H1 (cell line): Measurements from ENCODE around the gene PIGM. TPM values are rescaled to one million over a fixed set of nuclear protein-coding genes. Genes with fewer than 3 reads are reported as not detected.

Source experiments
- CTCF ChIA-PET: fragments of 300-600 bp; sonication (Branson Sonifier 250); formaldehyde crosslinking; loops from one replicate; lab custom pipeline; 2021; ENCODE audit not compliant: partially characterized antibody; lab: Charles Lee
- POLR2A ChIA-PET: fragments of 300-600 bp; sonication (Branson Sonifier 250); formaldehyde crosslinking; loops from one replicate; lab custom pipeline; 2021; ENCODE audit warnings: inconsistent platforms; ENCODE audit not compliant: partially characterized antibody; lab: Charles Lee
- DNase-seq, 2 experiments: peaks; one replicate each; pipeline versions ENCODE4 v3.0.0 to v3.0.0-alpha.2; 2010 to 2022; ENCODE audit warnings: low spot score in 2 of 2, low read depth in 1 of 2, mixed read lengths in 1 of 2
- FAIRE-seq: peaks from 2 replicates; lab custom pipeline; 2011; peaks lifted over from hg19 to GRCh38; lab: Jason Lieb, UNC
- H2AFZ ChIP-seq: 2 replicates; pipeline ENCODE4 v1.8.1; 2012; ENCODE audit warnings: low read length, inconsistent platforms
- H2AK5ac ChIP-seq: 2 replicates; pipeline ENCODE4 v1.6.1; 2013; ENCODE audit warnings: low read depth, low read length
- H2BK120ac ChIP-seq: replicated peaks from 2 replicates; pipeline ENCODE3; 2013; ENCODE audit warnings: low read depth, low read length, inconsistent platforms
- H2BK12ac ChIP-seq: 2 replicates; pipeline ENCODE4 v1.6.1; 2013; ENCODE audit warnings: low read depth, low read length
- H2BK15ac ChIP-seq: 2 replicates; pipeline ENCODE4 v1.6.1; 2013; ENCODE audit warnings: low read length
- H2BK20ac ChIP-seq: 2 replicates; pipeline ENCODE4 v1.6.1; 2013; ENCODE audit warnings: low read length
- H2BK5ac ChIP-seq: 2 replicates; pipeline ENCODE4 v1.6.1; 2013; ENCODE audit warnings: low read depth, low read length
- H3K14ac ChIP-seq: 2 replicates; pipeline ENCODE4 v1.6.1; 2013; ENCODE audit warnings: inconsistent platforms; ENCODE audit not compliant: insufficient read length
- H3K18ac ChIP-seq: 2 replicates; pipeline ENCODE4 v1.6.1; 2013; ENCODE audit warnings: low read length; ENCODE audit errors: extremely low read depth
- H3K23ac ChIP-seq: 2 replicates; pipeline ENCODE4 v1.6.1; 2013; ENCODE audit warnings: inconsistent platforms; ENCODE audit not compliant: insufficient read length
- H3K23me2 ChIP-seq: 2 replicates; pipeline ENCODE4 v1.6.1; 2013; ENCODE audit warnings: low read depth, low read length
- H3K27ac ChIP-seq: 2 replicates; pipeline ENCODE4 v1.6.1; 2011; ENCODE audit warnings: low read depth, low read length, inconsistent platforms
- H3K27me3 ChIP-seq, 4 experiments: replicated peaks in 1 of 4; 1 replicate in 1 of 4; 2 replicates in 3 of 4; pipeline versions ENCODE4 v1.6.1 to v1.8.1; 2011 to 2013; ENCODE audit warnings: low read length in 3 of 4, mild to moderate bottlenecking in 3 of 4, inconsistent platforms in 2 of 4, mixed read lengths in 2 of 4, moderate library complexity in 1 of 4; ENCODE audit not compliant: control insufficient read depth in 3 of 4, insufficient read depth in 3 of 4; ENCODE audit errors: extremely low read depth in 1 of 4
- H3K36me3 ChIP-seq, 4 experiments: 2 replicates each; pipeline versions ENCODE4 v1.6.1 to v1.8.1; 2011 to 2013; ENCODE audit warnings: mild to moderate bottlenecking in 4 of 4, low read length in 3 of 4, moderate library complexity in 2 of 4, control low read depth in 1 of 4, inconsistent platforms in 1 of 4; ENCODE audit not compliant: insufficient read depth in 4 of 4, control insufficient read depth in 2 of 4
- H3K4ac ChIP-seq: replicated peaks from 2 replicates; pipeline ENCODE3; 2013; ENCODE audit warnings: low read length, low read depth, mixed read lengths, inconsistent platforms; ENCODE audit not compliant: insufficient read length
- H3K4me1 ChIP-seq, 4 experiments: replicated peaks in 1 of 4; 1 replicate in 1 of 4; 2 replicates in 3 of 4; pipeline versions ENCODE4 v1.6.1 to v1.8.1; 2011 to 2013; ENCODE audit warnings: low read length in 3 of 4, inconsistent platforms in 2 of 4, mixed read lengths in 1 of 4; ENCODE audit not compliant: insufficient read depth in 4 of 4, control insufficient read depth in 3 of 4
- H3K4me2 ChIP-seq, 2 experiments: 2 replicates each; pipeline versions ENCODE4 v1.6.1 to v1.8.1; 2011 to 2013; ENCODE audit warnings: low read depth in 2 of 2, low read length in 2 of 2, control low read depth in 1 of 2, inconsistent platforms in 1 of 2, mild to moderate bottlenecking in 1 of 2; ENCODE audit not compliant: insufficient read depth in 1 of 2
- H3K4me3 ChIP-seq, 4 experiments: fragments of 200-600, 300-600 bp in 1 of 4; sonication (generic), shearing (Covaris generic), sonication (Bioruptor Twin) in 1 of 4; 2 replicates each; pipeline versions ENCODE4 v1.5.1 to v1.8.1; 2011 to 2016; ENCODE audit warnings: low read length in 4 of 4, low read depth in 3 of 4, control low read depth in 2 of 4, inconsistent platforms in 2 of 4, mild to moderate bottlenecking in 2 of 4, mixed read lengths in 1 of 4, moderate library complexity in 1 of 4; ENCODE audit not compliant: insufficient read depth in 2 of 4; ENCODE audit errors: extremely low read depth in 1 of 4
- H3K56ac ChIP-seq: replicated peaks from 2 replicates; pipeline ENCODE3; 2013; ENCODE audit warnings: low read depth, mild to moderate bottlenecking, mixed read lengths, low read length, inconsistent platforms; ENCODE audit not compliant: insufficient read length
- H3K79me1 ChIP-seq: 2 replicates; pipeline ENCODE4 v1.6.1; 2013; ENCODE audit warnings: low read depth, low read length, control low read depth
- H3K79me2 ChIP-seq, 2 experiments: 2 replicates each; pipeline versions ENCODE4 v1.6.1 to v1.8.1; 2012 to 2013; ENCODE audit warnings: low read length in 2 of 2, mild to moderate bottlenecking in 2 of 2, inconsistent platforms in 1 of 2; ENCODE audit not compliant: insufficient read depth in 2 of 2, control insufficient read depth in 1 of 2
- H3K9ac ChIP-seq, 4 experiments: replicated peaks in 1 of 4; 1 replicate in 1 of 4; 2 replicates in 3 of 4; pipeline versions ENCODE4 v1.6.1 to v1.8.1; 2011 to 2013; ENCODE audit warnings: low read depth in 3 of 4, low read length in 3 of 4, control low read depth in 2 of 4, mild to moderate bottlenecking in 2 of 4, moderate library complexity in 2 of 4, inconsistent platforms in 1 of 4; ENCODE audit errors: extremely low read depth in 1 of 4
- H3K9me3 ChIP-seq, 2 experiments: 2 replicates each; pipeline versions ENCODE4 v1.6.1 to v1.8.1; 2012 to 2013; ENCODE audit warnings: mild to moderate bottlenecking in 2 of 2, moderate library complexity in 2 of 2, control low read depth in 1 of 2, inconsistent platforms in 1 of 2, low read depth in 1 of 2, low read length in 1 of 2, mixed read lengths in 1 of 2; ENCODE audit not compliant: insufficient read depth in 2 of 2
- H4K20me1 ChIP-seq, 2 experiments: replicated peaks in 1 of 2; 2 replicates each; pipeline versions ENCODE3 to v1.8.1; 2011 to 2013; ENCODE audit warnings: inconsistent platforms in 2 of 2, low read length in 2 of 2, mild to moderate bottlenecking in 1 of 2; ENCODE audit not compliant: insufficient read depth in 2 of 2, control insufficient read depth in 1 of 2
- H4K5ac ChIP-seq: 2 replicates; pipeline ENCODE4 v1.6.1; 2013; ENCODE audit warnings: low read length, low read depth, mixed read lengths, inconsistent platforms; ENCODE audit not compliant: insufficient read length
- H4K8ac ChIP-seq: 2 replicates; pipeline ENCODE4 v1.8.0; 2013; ENCODE audit warnings: mild to moderate bottlenecking, moderate library complexity, low read length, inconsistent platforms; ENCODE audit not compliant: insufficient read depth; ENCODE audit errors: extremely low read depth
- H4K91ac ChIP-seq: replicated peaks from 2 replicates; pipeline ENCODE3; 2013; ENCODE audit warnings: low read length, mixed read lengths, inconsistent platforms; ENCODE audit not compliant: insufficient read length
- BACH1 ChIP-seq: IDR thresholded peaks from 2 replicates; pipeline ENCODE4 v1.6.1; 2012; ENCODE audit warnings: low read length, improper control_type of control experiment
- MAFK ChIP-seq: IDR thresholded peaks from 2 replicates; pipeline ENCODE4 v1.6.1; 2012; ENCODE audit warnings: low read depth, mild to moderate bottlenecking, improper control_type of control experiment, low read length
- RNF2 ChIP-seq: fragments of 200-900, 300-1000 bp; sonication (generic); IDR thresholded peaks from 2 replicates; pipeline ENCODE4 v1.7.1; 2016; ENCODE audit warnings: borderline replicate concordance, low read depth, mild to moderate bottlenecking, antibody characterized with exemption, low read length; ENCODE audit not compliant: poor library complexity, severe bottlenecking; ENCODE audit errors: missing control alignments
- SAP30 ChIP-seq: fragments of 300-600 bp; sonication (generic); IDR thresholded peaks from 2 replicates; pipeline ENCODE4 v1.7.1; 2012; ENCODE audit warnings: low read length, moderate library complexity, mild to moderate bottlenecking, inconsistent platforms; ENCODE audit not compliant: insufficient read depth, insufficient replicate concordance
- TBP ChIP-seq: IDR thresholded peaks from 2 replicates; pipeline ENCODE4 v1.6.1; 2011; ENCODE audit warnings: low read depth, low read length, improper control_type of control experiment
- TEAD4 ChIP-seq: IDR thresholded peaks from 2 replicates; pipeline ENCODE4 v1.6.1; 2012; ENCODE audit warnings: low read depth, low read length, inconsistent platforms, mixed read lengths
- WGBS, 2 experiments: shearing (Covaris generic) in 1 of 2; methylation state at CpG; one replicate each; pipeline versions ENCODE4 v1.1.6 to v1.1.7; 2013 to 2015; ENCODE audit warnings: low lambda C conversion rate in 2 of 2, mixed read lengths in 2 of 2, inconsistent platforms in 1 of 2, low coverage in 1 of 2, missing lambda C conversion rate in 1 of 2; ENCODE audit not compliant: insufficient replicate concordance in 2 of 2, insufficient coverage in 1 of 2, insufficient read length in 1 of 2; ENCODE audit errors: extremely low coverage in 1 of 2, missing lambda C conversion rate in 1 of 2; 5-methylcytosine and 5-hydroxymethylcytosine counted together
- polyA plus RNA-seq, 7 experiments: library from polyadenylated mRNA; depleted of rRNA in 3 of 7; stranded (reverse) in 5 of 7; unstranded in 2 of 7; fragments of >200 nt in 5 of 7; fragments of 200-250 nt in 2 of 7; gene quantifications; 1 replicate in 5 of 7; 2 replicates in 1 of 7; 4 replicates in 1 of 7; pipeline versions ENCODE4 v1.2.1 to v1.2.3, GENCODE V29; 2011 to 2013; ENCODE audit warnings: missing spikeins in 2 of 7, mixed read lengths in 2 of 7
- total RNA-seq: library from RNA; stranded (reverse); fragmentation: NEBNext Ultra II Directional; extraction: Animal tissue kit (Norgen Biotek cat#: 25700); gene quantifications from 2 replicates; pipeline ENCODE4 v1.2.1, GENCODE V29; 2021

PIGM gene
- total and polyA plus RNA-seq, 2 of the 8 experiments (the other 6 are each of a cell fraction or from before 2014, with no cell fraction given), result 5.4 to 6.0 TPM

GRCh38 chr1:160068225-160068624, 36.4 kb upstream of the PIGM start:
- no peaks in the 10 kb centered on the region for H3K79me1 ChIP-seq
- no peak overlapping the region for H2BK120ac ChIP-seq
- H3K79me2 ChIP-seq, result no peaks in the 10 kb centered on the region
- H3K4me3 ChIP-seq, result no peak overlapping the region
- peaks cover 0 to 12% (median 7%) of the 10 kb centered on the region in 4 experiments; a peak in 5 of 7 replicates for H3K4me1 ChIP-seq
- H3K9me3 ChIP-seq, result no peaks in the 10 kb centered on the region
- no peaks in the 10 kb centered on the region for H3K36me3 ChIP-seq
- no peak overlapping the region for H3K56ac ChIP-seq
- H2BK20ac ChIP-seq, result no peak overlapping the region
- H3K27me3 ChIP-seq, result peaks cover 0 to 14% (median 10%) of the 10 kb centered on the region in 4 experiments; a peak in 6 of 7 replicates
- FAIRE-seq (no peak), DNase-seq (no peak)
- no peak overlapping the region for H2AFZ ChIP-seq
- no peak overlapping the region for H3K9ac ChIP-seq
- H2BK12ac ChIP-seq, result peak overlapping the region; percentile 80; the same call in 1 of the 2 replicates
- H4K91ac ChIP-seq, result no peak overlapping the region
- H3K23ac ChIP-seq, result no peak overlapping the region
- H3K23me2 ChIP-seq, result peaks cover 8% of the 10 kb centered on the region
- 85% methylated on average over 5 of the region's 5 CpGs; no CpG with 5 or more reads in 1 of the 2 experiments for WGBS, 2 experiments
- no peak overlapping the region for H2AK5ac ChIP-seq
- H3K27ac ChIP-seq, result no peak overlapping the region
- H4K8ac ChIP-seq, result no peak overlapping the region
- H3K18ac ChIP-seq, result no peak overlapping the region
- CTCF ChIA-PET, result interaction anchor here (1.0 to 50.1 kb wide), 5 partner anchors 6 to 223 kb away, joined by 3 to 1874 read pairs (median 4); partner anchors contain the start of genes IGSF8, KCNJ10 and KCNJ9
- TF ChIP-seq SAP30 (no peak), RNF2 (no peak), MAFK (no peak), TEAD4 (no peak), TBP (no peak), BACH1 (no peak)
- TF ChIP-seq, all 59 proteins: peak for 0
- Histone ChIP-seq H4K20me1 (no peaks in the 10 kb centered on the region), H3K4me2 (no peak overlapping the region), H2BK15ac (no peak overlapping the region), H3K14ac (no peak overlapping the region), H3K4ac (no peak overlapping the region), H4K5ac (no peak overlapping the region), H2BK5ac (no peak overlapping the region)
- POLR2A ChIA-PET, result interaction anchor here (0.7 to 2.6 kb wide), 10 partner anchors 8 to 21 kb away, joined by 3 to 9 read pairs (median 4); no protein-coding TSS in a partner anchor
